Hematopoietic multipotent progenitor cell treated with erythropoietin and hydrocortisone succinate and interleukin-3 and kit ligand, for 6 days (in vitro differentiated cells): Measurements from ENCODE around the gene CLDN22.
"Not testable (repeated sequence)": the region's sequence is repeated elsewhere in the genome, so short reads cannot be mapped to it uniquely, and the experiment has no call there.

Source experiments
- DNase-seq: peaks from one replicate; pipeline ENCODE4 v3.0.0-alpha.2; 2015

CLDN22 gene

DNA sequence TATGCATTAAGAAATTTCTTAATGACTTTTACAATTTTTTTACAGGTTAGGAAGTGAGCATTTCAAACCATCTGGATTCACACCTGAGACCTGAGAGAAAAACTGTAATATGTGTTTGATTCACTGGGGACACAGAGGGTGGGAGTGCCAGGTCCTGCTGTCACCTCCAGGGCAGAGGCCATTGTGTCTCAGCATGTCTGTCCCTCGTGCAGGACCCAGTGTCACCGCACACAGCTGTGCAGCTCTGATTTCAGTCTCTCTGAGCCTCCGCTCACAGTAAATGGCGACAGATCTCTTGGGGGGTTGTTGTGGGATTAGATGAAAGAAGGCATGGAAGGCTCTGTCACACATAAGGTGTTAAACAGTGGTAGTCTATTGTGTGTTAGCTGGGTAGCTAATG, 25.2 kb upstream of the CLDN22 start:
- no peak for DNase-seq

DNA sequence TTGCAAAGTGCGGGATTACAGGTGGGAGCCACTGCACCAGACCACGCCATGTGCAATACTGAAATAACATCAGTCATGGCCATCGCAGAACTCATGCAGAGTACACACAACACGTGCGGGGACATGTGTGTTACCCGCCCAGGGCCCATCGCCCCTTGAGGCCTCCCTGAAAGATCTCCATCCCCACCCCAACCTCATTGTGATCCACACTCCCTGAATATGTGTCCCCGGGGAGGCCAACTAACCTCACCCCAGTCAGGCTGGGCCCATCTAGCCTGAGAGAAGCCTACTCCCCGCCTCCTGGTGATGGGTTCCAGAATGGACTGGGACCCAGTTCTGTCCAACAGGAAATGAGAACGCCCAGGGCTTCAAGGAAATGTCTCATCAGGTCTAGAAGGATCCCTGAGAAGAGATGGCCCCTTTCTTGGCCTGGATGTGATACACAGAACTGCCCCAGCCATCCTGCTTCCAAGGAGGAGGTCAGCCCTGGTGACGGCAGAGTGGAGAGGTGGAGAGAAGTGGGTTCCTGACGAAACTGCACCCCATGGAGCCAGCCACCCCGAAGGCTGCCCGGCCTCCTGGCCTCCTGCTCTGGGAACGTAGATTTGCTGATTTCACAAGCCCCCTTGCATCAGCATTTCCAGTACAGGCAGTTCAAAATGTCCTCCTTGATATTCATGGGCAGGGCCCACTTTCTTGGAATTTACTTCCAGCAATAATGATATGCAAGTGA, 24.6 kb upstream of the CLDN22 start:
- no peak for DNase-seq

DNA sequence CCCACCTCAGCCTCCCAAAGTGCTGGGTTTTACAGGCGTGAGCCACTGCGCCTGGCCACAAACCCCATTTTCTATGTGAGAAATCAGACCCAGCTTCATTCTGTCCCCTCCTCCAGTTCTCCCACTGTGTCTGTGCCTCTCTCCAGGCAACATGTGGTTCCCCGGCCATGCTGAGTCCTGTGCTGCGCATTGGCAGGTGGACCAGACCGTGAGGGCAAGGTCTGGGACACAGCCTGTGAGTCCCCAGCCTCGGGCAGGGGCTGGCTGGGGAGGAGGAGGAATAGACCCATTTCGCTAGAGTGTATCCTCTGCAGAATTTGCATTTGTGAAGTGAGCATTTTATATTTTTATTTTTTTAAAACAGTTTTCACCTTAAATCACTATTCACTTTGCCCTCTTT, 23.7 kb upstream of the CLDN22 start:
- DNase-seq: no peak

DNA sequence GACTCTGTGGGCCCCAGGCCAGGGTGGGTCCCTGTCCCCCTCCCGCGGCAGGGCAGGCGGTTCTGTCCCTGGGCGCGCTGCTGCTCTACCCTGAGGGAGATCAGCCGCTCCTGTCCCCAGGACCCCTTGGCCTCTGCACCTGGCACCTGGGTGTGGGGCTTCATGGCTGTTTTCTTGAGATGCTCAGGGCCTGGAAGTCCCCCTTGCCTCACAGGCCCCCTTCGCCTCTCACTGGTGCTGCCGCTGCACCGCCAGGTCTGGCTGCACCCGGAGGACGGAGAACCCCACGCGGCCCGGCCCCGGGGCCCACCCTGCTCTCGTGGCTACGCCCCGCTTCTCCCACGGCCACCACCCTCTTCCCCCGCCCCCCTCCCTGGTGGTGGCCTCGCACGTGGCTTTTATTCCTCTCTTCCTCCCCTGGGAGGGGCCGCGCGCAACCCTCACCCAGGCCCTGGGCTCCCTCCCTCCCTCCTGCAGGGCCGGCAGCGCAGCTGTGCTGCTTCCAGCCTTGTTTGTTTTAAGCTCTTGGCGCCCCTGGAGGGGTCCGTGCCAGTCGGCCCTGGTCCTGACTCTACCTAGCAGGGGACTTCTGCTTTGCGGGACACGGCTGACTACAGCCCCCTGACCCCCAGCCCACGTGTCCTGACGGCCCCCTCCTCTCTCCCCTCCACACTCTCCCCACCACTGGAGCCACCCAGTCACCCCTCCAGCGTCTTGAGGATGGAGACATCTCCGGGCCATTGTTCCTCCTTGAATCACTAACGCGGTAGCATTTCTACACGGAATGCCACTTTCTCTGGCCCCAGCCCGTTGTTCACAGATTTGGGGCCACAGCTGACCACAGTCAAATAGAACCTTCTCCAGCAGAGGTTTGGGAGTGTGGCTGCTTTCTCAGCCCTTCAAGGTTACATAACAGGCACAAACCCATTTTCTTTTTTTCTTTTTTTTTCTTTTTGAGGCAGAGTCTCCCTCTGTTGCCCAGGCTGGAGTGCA, 22.8 kb upstream of the CLDN22 start:
- peak; percentile 63 for DNase-seq

DNA sequence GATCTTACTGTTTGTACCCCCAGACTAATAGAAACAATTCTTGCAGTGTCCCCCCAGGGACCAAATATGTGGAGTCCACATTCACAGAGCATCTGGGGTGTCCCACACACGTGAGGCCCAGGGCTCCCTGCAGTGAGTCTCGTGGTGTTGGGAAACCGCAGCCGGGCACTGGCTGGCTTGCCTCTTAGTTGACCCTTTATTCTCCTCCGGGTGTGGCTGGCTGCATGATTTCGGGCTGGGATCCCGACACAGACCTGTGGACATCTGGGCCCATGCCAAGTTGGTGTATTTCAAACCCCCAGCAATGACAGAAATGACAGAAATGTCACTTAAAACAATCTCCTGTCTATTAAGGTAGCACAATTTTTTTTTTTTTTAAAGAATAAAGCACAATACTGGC, 17.8 kb upstream of the CLDN22 start:
- no peak for DNase-seq

DNA sequence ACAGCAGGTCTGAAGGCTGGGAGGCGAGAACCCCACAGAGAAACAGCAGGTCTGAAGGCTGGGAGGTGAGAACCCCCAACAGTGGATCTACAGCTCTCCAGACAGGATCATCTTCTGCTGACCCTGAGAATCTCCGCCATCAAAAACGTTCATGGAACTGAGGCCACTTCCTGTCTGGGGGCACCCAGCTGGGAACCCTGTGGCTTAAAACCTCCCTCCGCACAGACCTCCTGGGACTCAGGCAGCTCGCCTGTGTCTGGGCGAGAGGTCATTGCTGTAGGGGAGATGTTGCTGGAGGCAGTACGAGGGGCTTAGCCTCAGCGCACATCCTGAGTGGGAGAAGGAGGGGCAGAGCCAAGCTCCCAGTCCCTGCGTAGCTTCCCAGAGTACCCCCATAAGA, 17.3 kb upstream of the CLDN22 start:
- no peak for DNase-seq

DNA sequence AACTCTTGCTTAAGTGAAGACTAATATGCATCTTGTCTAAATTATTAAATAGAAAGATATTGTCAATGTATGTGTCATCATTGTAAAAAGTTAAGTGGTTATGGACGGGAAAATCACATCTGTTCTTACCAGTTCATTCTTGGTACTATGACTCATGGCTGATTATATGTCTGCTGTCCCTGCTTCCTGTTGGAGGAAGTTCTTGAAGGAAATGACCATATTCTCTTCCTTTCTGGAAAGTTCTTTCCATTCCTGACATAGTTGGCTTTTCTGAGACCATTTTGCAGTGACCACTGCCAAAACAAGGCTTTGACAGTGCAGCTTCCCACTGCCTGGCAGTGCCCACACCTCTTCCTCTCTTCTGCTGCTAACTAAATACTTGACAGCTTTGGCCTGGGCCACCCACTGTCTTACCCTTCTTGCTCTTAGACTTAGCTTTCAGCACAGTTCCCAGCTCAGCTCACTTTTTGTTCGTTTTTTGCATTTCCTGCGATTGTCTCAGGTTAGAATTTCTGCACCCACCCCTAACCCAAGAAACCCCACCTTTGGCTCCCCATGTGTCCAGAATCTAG, 15.4 kb upstream of the CLDN22 start:
- DNase-seq: no peak

DNA sequence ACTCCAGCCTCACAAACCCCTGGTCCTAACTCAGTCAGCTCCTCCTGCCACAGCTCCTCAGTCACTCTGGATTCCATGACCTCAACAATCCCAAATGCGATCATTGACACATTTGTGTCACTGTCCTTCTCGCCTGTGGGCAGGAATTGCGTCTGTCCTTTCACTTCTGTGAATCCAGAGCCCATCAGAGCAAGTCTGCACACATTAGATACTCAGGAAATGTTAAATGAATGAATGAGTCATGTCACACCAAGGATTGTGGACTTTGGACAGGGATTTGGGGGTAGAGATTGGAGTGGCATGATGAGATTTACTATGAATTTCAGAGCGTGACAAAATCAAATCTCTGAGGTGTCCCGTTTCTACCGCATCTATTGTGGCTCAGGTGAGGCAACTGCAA, 13.9 kb upstream of the CLDN22 start:
- DNase-seq: no peak

DNA sequence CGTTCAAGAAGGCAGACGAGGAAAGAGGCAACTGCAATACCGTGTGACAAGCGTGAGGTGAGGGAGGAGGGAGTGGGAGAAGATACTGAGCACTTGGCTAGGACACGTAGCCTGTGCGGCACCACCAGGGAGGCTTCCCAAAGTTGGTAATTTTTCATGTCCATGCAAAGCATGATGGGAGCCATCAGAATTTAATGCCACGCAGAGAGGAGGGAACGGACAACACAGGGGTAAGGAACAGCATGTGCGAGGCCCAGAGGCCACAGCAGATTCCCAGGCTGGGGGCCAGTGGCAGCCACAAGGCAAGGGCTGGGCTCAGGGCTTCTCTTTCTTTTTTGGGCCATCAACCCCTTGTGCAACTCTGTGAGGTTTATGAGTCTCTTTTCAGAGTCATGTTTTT, 13.1 kb upstream of the CLDN22 start:
- DNase-seq: no peak

DNA sequence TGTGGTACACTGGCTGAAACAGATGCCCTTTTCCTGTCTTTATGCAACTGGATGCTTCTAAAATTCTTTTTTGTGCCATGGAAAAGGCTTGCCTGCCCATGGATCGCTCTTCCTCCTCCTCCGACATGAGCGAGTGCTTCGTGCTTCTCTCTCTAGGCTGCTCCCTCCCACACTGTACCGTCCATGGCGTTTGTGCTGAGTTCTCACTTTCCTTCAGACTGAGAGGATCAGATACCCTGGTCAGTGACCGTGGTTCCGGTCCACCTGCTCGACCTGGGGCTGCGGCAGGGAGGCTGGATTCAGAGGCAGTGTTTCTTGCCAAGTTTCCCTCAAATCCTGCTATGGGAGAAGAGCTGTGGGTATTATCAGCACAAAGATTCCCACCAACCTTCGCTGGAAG, 12.4 kb upstream of the CLDN22 start:
- no peak for DNase-seq

DNA sequence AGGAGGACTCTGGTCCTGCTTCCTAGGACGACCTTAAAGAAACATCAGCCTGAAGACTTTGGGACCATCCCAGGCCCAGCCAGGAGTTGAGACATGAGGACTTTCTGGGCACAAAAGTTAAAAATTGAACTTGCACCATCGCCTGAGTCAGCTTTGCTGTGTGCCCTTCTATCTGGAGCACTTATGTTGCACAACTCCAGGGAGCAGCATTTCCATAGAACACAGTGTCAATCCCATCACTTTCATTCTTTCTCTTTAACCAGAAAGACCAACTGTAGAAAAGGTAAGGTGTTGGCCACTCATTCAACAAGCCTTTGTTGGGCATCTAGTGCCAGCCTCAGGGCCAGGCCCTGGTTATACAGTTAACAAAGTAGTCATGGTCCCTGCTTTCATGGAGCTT, 10.8 kb upstream of the CLDN22 start:
- DNase-seq: no peak

DNA sequence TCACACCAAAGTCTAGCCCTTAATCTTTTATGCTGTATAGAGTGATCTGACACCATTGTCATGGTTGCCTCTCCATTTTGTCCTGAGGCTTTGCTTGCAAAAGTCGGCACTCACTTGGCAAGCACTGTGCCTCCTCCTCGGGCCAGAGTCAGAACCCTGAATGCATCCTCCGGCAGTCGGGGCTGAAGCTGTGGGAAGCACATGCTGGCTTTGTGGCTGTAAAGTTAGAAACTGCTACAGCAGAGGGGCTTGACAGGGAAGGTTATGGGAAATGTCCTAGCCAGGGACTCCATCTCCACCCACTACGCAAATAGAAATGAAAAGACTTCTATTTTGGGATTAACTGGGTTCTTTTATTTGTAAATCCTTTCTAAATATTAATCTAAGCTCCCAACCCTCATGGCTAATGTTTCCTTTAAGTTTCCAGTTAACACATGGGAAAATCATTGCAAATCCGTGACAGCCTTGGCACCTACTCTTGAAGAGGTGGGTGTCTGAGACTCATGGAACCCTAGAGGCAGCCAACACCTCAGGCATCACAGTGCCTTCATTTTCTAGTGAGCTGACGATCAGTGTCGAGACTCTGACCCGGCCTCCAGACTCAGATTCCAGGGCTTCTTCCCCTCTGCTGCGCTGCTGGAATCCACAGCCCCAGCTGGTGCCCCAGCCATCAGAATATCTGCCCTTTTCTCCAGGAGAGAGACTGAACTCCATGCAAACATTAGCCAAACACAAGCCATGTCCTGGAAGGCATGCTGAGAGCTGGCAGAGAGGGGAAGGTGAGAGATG, 10.1 kb upstream of the CLDN22 start:
- no peak for DNase-seq

DNA sequence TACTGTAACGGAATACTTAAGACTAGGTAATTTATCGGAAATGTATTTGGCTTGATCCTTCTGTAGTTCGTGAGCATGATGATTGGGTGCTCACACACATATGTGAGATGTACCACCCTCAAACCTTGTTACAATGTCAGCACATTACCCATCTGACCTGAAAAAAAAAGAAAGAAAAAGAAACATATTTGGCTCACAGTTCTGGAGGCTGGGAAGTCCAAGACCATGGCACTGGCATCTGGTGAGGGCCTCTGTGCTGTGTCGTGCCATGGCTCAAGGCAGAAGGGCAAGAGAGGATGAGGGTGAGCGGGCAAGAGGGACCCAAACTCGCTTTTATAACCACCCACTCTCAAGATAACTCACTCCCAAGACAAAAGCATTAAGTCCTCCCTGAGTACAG, 9.2 kb upstream of the CLDN22 start:
- no peak for DNase-seq

DNA sequence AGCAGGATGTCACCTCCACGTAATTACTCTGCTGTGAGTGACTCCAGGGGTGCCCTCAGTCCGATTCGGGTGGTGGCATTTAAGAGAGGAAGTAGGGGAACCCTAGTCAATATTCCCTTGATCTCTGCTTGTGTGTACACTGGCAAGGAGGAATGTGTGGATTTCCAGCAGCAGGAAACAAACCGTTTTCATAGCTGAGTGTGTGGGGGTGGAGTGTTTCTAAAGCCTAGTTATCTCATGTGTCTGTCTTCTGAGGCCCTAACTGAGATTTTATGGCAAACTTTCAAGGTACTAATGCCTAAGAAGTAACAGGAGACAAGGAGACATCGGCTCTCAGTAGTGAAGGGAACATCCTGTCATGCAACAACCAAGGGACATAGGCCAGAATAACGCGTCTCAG, 8.8 kb upstream of the CLDN22 start:
- no peak for DNase-seq

DNA sequence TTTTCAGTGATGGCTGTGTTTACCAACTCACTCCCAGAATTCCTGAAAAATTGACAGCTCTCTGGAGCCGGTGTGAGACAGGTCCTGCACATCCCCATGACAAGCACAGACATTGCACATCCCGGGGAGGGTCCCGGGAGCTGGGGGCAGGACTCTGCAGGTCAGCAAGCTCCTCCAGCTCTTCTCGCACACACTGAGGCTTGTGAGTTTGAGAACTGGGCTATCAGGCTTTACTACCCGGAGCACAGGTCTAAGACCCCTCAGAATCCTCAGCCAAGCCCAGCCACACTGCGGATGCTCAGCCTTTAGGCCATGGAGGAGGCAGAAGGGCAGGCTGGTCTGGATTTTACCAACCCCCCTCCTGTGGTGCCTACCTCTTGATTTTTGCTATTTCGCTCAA, 7.8 kb upstream of the CLDN22 start:
- no peak for DNase-seq

DNA sequence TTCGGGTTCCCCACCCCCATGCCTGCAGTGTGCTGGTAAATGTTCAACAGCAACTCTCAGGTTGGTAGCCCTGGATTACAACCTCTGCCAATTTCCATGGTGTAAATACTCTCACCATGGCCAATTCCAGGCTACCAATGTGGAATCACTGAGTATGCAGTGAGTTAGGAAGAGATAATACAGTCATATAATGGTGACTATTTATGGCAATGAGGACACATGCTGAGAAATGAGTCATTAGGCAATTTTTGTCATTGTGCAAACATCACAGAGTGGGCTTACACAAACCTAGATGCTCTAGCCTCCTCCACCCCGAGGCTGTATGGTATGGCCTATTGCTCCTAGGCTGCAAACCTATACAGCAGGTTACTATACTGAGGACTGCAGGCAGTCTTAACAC, 6.8 kb upstream of the CLDN22 start:
- no peak for DNase-seq

DNA sequence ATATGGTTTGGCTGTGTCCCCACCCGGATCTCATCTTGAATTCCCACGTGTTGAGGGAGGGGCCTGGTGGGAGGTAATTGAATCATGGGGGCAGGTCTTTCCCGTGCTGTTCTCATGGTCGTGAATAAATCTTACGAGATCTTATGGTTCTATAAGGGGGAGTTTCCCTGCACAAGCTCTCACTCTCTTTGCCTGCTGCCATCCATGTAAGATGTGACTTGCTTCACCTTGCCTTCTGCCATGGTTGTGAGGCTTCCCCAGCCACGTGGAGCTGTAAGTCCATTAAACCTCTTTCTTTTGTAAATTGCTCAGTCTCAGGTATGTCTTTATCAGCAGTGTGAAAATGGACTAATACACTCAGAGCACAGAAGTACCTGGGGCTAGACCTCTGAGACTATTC, 6.3 kb upstream of the CLDN22 start:
- DNase-seq: not testable (repeated sequence)

DNA sequence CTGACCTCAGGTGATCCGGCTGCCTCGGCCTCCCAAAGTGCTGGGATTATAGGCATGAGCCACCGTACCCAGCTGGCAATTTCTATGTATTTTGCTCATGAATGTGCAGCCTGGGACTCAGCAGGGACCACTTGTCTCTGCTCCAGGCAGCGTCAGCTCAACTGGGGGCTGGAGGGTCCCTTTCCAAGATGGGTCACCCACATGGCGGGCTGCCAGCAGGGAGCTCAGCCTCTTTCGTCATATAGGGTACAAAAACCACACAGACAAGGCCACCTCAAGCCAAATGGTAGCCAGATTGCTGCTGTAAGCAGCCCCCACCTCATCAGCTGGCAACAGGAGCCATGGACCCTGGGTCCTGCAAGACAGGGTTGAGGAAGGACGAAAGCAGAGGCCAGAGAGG, 4.5 kb upstream of the CLDN22 start:
- DNase-seq: no peak

DNA sequence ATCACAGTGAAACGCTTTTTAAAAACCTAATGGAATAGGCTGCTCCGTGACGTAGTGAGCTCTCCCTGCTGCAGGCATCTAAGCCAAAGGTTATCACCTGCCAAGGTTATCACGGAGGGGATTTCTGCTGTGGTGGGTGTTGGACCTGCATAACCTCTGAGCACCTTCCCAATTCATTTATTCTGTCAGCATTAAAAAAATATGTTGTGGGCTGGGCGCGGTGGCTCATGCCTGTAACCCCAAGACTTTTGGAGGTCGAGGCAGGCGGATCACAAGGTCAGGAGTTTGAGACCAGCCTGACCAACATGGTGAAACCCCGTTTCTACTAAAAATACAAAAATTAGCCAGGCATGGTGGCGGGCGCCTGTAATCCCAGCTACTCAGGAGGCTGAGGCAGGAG, 4.0 kb upstream of the CLDN22 start:
- not testable (repeated sequence) for DNase-seq

DNA sequence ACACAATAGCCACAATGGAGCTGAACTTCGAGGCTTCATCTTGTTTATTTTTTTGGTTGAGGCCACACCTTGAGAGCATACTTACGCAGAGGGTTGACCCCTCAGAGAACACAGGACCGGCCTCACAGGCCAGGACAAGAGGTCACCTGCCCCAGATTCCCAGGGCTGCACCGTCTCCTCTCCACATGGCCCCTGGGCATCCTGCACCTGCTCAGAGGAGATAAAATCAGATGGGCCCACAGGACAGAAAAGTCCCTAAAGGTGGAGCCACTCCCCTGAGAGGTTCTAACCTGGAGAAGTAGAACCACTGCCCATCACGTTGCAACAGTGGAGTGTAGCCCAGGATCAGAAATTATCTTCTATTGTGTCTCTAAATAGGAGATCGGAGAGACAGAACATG, 3.2 kb upstream of the CLDN22 start:
- DNase-seq: no peak

DNA sequence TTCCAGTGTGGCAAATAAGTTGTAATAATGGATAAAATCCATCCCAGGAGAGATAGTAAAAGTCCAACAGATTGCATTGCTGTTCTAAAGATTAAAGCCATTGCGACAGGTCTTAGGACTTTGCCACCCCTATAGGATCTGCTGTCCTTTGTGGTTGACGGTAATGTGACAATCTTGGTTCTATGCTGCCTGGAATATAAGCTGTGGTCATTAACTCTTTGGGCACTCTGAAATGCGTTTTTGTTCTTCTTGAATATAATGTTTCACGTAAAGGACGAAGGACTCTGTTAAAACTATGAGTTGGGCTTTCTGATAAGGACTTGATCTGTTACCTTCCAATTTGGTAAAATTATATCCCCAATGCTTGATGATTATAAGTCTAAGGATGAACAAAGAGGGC, 2.2 kb upstream of the CLDN22 start, which contains the start of gene CLDN24:
TSS of gene CLDN24 (minus strand) at position 101 of the 400 bp plus-strand sequence. CDS start at position 101, 0 bp downstream.
- DNase-seq: no peak

DNA sequence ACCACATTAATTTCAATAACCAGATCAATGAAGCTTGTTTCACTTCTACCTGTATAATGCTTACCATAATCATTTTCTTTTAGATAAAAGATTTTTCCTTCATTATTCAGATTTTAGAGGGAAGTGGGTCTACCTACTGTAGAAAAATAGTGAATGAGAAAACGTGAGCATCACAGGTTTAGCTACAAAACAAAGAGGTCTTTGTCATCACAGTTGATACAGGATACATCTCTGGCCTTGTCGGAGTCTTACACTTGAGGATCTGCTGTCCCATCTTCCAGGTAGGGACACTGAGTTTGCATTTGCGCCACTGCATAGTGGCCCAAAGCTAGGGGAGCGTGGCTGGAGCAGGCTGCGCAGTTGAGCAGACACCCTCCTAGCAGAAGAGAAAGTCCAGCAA, 1.4 kb upstream of the CLDN22 start:
- no peak for DNase-seq

DNA sequence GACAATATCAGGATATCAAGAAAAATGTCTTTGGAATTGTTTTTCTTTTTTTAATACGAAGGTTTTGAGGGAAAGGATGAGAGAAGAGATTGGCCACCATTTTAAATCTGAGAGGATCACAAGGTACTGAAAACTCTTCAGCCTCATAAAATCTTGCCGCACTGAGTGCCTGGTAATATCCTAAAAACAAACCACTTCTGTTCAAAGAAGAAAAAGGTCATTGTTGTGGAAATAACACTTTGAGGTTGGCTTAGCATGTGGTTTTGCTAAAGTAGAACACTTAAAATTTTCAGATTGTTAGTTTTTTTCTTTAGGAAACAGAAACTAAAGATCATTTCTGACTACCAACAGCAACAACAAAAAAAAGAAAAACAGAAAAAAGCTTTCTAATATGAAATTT, 1.0 kb upstream of the CLDN22 start:
- no peak for DNase-seq
